NOMO-1 treated with DMSO at 0.1 percent for 48 hours (cell line): ENCODE data around the gene C1D.
"Not testable (repeated sequence)": the region's sequence is repeated elsewhere in the genome, so short reads cannot be mapped to it uniquely, and the experiment has no call there.

ENCODE experiments used
- DNase-seq: peaks from one replicate; lab custom pipeline; 2025; ENCODE audit not compliant: unreplicated experiment; lab: John Stamatoyannopoulos, UW

Gene C1D

DNA sequence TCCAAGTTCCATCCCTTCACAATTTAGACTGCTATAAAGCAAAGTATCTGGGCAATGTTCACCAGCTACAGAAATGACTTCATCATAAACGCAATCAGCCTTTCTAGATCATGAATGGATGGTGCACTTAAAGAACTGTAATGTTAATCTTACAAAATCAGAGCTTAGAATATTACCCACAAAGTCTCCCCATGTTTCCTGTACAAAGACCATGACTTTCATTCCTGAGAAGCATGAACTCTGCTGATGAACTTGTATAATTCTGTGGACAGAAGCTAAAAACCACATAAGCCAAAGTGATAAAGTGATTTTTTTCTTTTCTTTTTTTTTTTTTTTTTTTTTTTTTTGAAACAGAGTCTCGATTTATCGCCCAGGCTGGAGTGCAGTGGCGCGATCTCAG is 53.3 kb downstream of the C1D start:
- DNase-seq, result no peak

DNA sequence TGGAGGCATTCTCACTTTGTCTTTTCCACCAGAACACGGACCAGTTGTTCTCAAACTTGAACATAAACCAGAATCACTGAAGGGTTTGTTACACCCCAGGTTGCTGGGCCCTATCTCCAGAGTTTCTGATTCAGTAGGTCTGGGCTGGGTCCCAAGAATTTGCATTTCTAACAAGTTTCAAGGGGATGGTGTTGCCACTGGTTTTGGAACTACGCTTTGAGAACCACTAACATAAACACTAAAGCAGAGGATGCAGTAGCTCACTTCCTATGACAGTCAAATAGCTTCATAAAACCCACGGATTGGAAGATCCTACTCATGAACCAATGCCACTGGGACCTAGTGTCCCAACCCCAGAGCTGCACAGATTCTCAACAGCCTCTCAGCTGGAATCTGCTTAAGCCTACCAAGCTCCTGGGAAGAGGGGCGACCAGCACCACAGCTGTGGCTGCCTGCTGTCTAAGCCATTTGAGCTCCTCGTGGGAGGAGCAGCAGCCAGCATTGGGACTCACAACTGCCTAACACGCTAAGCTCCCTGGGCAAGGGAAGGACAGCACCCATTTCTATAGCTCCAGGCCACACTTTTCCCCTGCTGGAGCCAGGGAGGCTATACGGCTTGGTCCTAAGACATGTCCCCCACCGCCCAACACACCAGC is 62.5 kb downstream of the C1D start:
- DNase-seq, result no peak

GRCh38 chr2:67999332-67999731 is 63.5 kb downstream of the C1D start:
- no peak for DNase-seq

GRCh38 chr2:67997903-67998302 is 64.9 kb downstream of the C1D start:
- DNase-seq, result no peak

DNA sequence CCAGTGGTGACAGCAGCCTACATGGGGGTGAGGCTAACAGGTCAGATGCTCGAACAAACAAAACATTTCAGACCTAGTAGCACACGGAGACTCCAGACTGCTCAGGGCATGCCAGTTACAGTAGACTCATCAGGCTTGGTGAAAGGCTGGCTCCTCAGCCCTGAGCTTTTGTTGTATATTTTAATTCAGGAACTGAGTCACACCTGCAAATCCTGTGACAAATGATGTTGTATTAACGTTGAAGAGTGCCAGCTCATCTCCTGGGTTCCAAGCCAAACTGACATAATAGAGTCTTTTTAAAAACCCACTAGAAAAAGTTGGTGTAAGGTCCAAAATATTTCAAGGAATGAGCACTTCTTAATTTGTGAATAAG is 65.3 kb downstream of the C1D start:
- DNase-seq, result no peak

- no peak for DNase-seq
These were observed 65.9 kb downstream of the C1D start for GRCh38 chr2:67996772-67997527.

GRCh38 chr2:67994716-67995115 is 68.1 kb downstream of the C1D start:
- no peak for DNase-seq

GRCh38 chr2:67994069-67994468 is 68.7 kb downstream of the C1D start:
- DNase-seq, result not testable (repeated sequence)

GRCh38 chr2:67993329-67993728 is 69.5 kb downstream of the C1D start:
- no peak for DNase-seq

DNA sequence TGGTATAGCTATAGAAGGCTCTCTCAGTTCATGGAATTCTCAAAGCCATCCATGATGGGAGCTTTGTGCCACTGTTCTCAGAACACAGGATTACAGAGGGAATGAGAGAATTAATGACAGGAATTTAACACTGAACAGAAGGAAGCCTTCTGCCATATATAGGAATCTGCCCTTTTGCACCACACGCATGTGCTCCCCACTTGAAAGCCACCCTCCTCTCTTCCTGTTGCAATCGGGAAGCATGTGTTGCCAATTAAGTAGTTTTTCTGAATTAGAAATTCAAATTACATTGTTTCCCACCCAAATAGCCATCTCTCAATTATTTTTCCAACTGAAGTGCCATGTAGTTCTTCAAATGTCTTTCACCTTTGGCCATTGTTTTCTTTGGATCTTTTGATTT is 71.3 kb downstream of the C1D start:
- no peak for DNase-seq
